Activated naive CD8-positive, alpha-beta T cell (primary cell): ENCODE data around the gene RP2.

Experiments used
- H3K27ac Mint-ChIP-seq: one replicate; pipeline ENCODE4 v1.8.0; 2021; ENCODE audit warnings: mixed read lengths
- H3K27me3 Mint-ChIP-seq: one replicate; pipeline ENCODE4 v1.8.0; 2021; ENCODE audit warnings: mixed read lengths
- H3K36me3 Mint-ChIP-seq: one replicate; pipeline ENCODE4 v1.8.0; 2021; ENCODE audit warnings: mixed read lengths
- H3K4me1 Mint-ChIP-seq: one replicate; pipeline ENCODE4 v1.8.0; 2021; ENCODE audit warnings: low read depth, mixed read lengths
- H3K4me3 Mint-ChIP-seq: one replicate; pipeline ENCODE4 v1.8.0; 2021; ENCODE audit warnings: mild to moderate bottlenecking, mixed read lengths
- H3K9me3 Mint-ChIP-seq: one replicate; pipeline ENCODE4 v1.8.0; 2021; ENCODE audit warnings: low read depth, mixed read lengths

Gene RP2

GRCh38 chrX:46836701-46837557, at the start of gene RP2:
Gene RP2 (plus strand): TSS chrX:46837043. CDS start chrX:46837101, 58 bp downstream.
- Mint-ChIP-seq H3K9me3 (no peaks in the 10 kb centered on the region), H3K4me1 (peaks cover 25% of the 10 kb centered on the region), H3K4me3 (peak within 1 kb of the TSS; percentile 95), H3K36me3 (no peaks in the 10 kb centered on the region), H3K27ac (peak within 1 kb of the TSS; percentile 88), H3K27me3 (no peaks in the 10 kb centered on the region)

GRCh38 chrX:46788902-46789301, 47.9 kb upstream of the RP2 start:
- Mint-ChIP-seq H3K27me3 (no peaks in the 10 kb centered on the region), H3K4me3 (no peak overlapping the region), H3K9me3 (no peaks in the 10 kb centered on the region), H3K4me1 (peaks cover 13% of the 10 kb centered on the region), H3K36me3 (no peaks in the 10 kb centered on the region), H3K27ac (no peak overlapping the region)

- Mint-ChIP-seq H3K4me1 (peaks cover 13% of the 10 kb centered on the region), H3K27ac (peak overlapping the region; percentile 54), H3K36me3 (no peaks in the 10 kb centered on the region), H3K4me3 (no peak overlapping the region), H3K27me3 (no peaks in the 10 kb centered on the region), H3K9me3 (no peaks in the 10 kb centered on the region)
These were observed 44.7 kb upstream of the RP2 start for GRCh38 chrX:46791927-46792809.

- no peaks in the 10 kb centered on the region for H3K9me3 Mint-ChIP-seq
- no peaks in the 10 kb centered on the region for H3K27me3 Mint-ChIP-seq
- no peak overlapping the region for H3K4me3 Mint-ChIP-seq
- H3K4me1 Mint-ChIP-seq = peaks cover 13% of the 10 kb centered on the region
- H3K36me3 Mint-ChIP-seq = no peaks in the 10 kb centered on the region
- H3K27ac Mint-ChIP-seq = peak overlapping the region; percentile 54
These were observed 44.0 kb upstream of the RP2 start for GRCh38 chrX:46792810-46793188.

- Mint-ChIP-seq H3K36me3 (no peaks in the 10 kb centered on the region), H3K27ac (peak overlapping the region; percentile 54), H3K4me1 (peaks cover 13% of the 10 kb centered on the region), H3K9me3 (no peaks in the 10 kb centered on the region), H3K27me3 (no peaks in the 10 kb centered on the region), H3K4me3 (no peak overlapping the region)
These were observed 43.3 kb upstream of the RP2 start for GRCh38 chrX:46793386-46794143.

GRCh38 chrX:46796574-46797191, 40.2 kb upstream of the RP2 start:
- H3K27me3 Mint-ChIP-seq = no peaks in the 10 kb centered on the region
- H3K9me3 Mint-ChIP-seq = no peaks in the 10 kb centered on the region
- H3K4me1 Mint-ChIP-seq = peaks cover 13% of the 10 kb centered on the region
- no peak overlapping the region for H3K27ac Mint-ChIP-seq
- no peaks in the 10 kb centered on the region for H3K36me3 Mint-ChIP-seq
- no peak overlapping the region for H3K4me3 Mint-ChIP-seq

GRCh38 chrX:46803140-46803539, 33.7 kb upstream of the RP2 start:
- Mint-ChIP-seq H3K4me1 (no peaks in the 10 kb centered on the region), H3K36me3 (no peaks in the 10 kb centered on the region), H3K27ac (no peak overlapping the region), H3K9me3 (no peaks in the 10 kb centered on the region), H3K27me3 (peaks cover 1% of the 10 kb centered on the region), H3K4me3 (no peak overlapping the region)

- Mint-ChIP-seq H3K27ac (no peak overlapping the region), H3K27me3 (peaks cover 1% of the 10 kb centered on the region), H3K4me1 (no peaks in the 10 kb centered on the region), H3K9me3 (no peaks in the 10 kb centered on the region), H3K36me3 (no peaks in the 10 kb centered on the region), H3K4me3 (no peak overlapping the region)
These were observed 31.6 kb upstream of the RP2 start for GRCh38 chrX:46805270-46805669.

GRCh38 chrX:46811121-46811520, 25.7 kb upstream of the RP2 start:
- Mint-ChIP-seq H3K4me3 (no peak overlapping the region), H3K36me3 (no peaks in the 10 kb centered on the region), H3K4me1 (no peaks in the 10 kb centered on the region), H3K27me3 (peaks cover 3% of the 10 kb centered on the region), H3K9me3 (no peaks in the 10 kb centered on the region), H3K27ac (no peak overlapping the region)

- peaks cover 3% of the 10 kb centered on the region for H3K27me3 Mint-ChIP-seq
- peak overlapping the region; percentile 22 for H3K27ac Mint-ChIP-seq
- H3K4me3 Mint-ChIP-seq = no peak overlapping the region
- no peaks in the 10 kb centered on the region for H3K9me3 Mint-ChIP-seq
- H3K36me3 Mint-ChIP-seq = no peaks in the 10 kb centered on the region
- no peaks in the 10 kb centered on the region for H3K4me1 Mint-ChIP-seq
These were observed 24.4 kb upstream of the RP2 start for GRCh38 chrX:46812445-46812844.

- H3K4me1 Mint-ChIP-seq = no peaks in the 10 kb centered on the region
- H3K27ac Mint-ChIP-seq = no peak overlapping the region
- H3K9me3 Mint-ChIP-seq = no peaks in the 10 kb centered on the region
- H3K36me3 Mint-ChIP-seq = no peaks in the 10 kb centered on the region
- peaks cover 3% of the 10 kb centered on the region for H3K27me3 Mint-ChIP-seq
- no peak overlapping the region for H3K4me3 Mint-ChIP-seq
These were observed 21.9 kb upstream of the RP2 start for GRCh38 chrX:46814966-46815365.

GRCh38 chrX:46819136-46819535, 17.7 kb upstream of the RP2 start:
- peaks cover 2% of the 10 kb centered on the region for H3K36me3 Mint-ChIP-seq
- H3K4me1 Mint-ChIP-seq = no peaks in the 10 kb centered on the region

GRCh38 chrX:46820391-46821100, 16.3 kb upstream of the RP2 start:
- peaks cover 2% of the 10 kb centered on the region for H3K36me3 Mint-ChIP-seq

More at GRCh38 chrX:46819136-46819535, 17.7 kb upstream of the RP2 start:
- H3K9me3 Mint-ChIP-seq = peaks cover 7% of the 10 kb centered on the region
- no peak overlapping the region for H3K27ac Mint-ChIP-seq
- no peak overlapping the region for H3K4me3 Mint-ChIP-seq
- no peaks in the 10 kb centered on the region for H3K27me3 Mint-ChIP-seq

GRCh38 chrX:46823481-46823880, 13.4 kb upstream of the RP2 start:
- Mint-ChIP-seq H3K9me3 (peaks cover 7% of the 10 kb centered on the region), H3K4me3 (no peak overlapping the region), H3K27me3 (no peaks in the 10 kb centered on the region)

More at GRCh38 chrX:46820391-46821100, 16.3 kb upstream of the RP2 start:
- no peak overlapping the region for H3K4me3 Mint-ChIP-seq
- H3K27ac Mint-ChIP-seq = no peak overlapping the region
- no peaks in the 10 kb centered on the region for H3K27me3 Mint-ChIP-seq
- no peaks in the 10 kb centered on the region for H3K4me1 Mint-ChIP-seq
- peaks cover 7% of the 10 kb centered on the region for H3K9me3 Mint-ChIP-seq

More at GRCh38 chrX:46823481-46823880, 13.4 kb upstream of the RP2 start:
- Mint-ChIP-seq H3K27ac (no peak overlapping the region), H3K36me3 (peaks cover 2% of the 10 kb centered on the region), H3K4me1 (no peaks in the 10 kb centered on the region)
